A549 (cell line): ENCODE data around the gene CCDC78. TPM values are rescaled to one million over a fixed set of nuclear protein-coding genes. Genes with fewer than 3 reads are reported as not detected.
"Not testable (repeated sequence)": the region's sequence is repeated elsewhere in the genome, so short reads cannot be mapped to it uniquely, and the experiment has no call there.

Source experiments
- ATAC-seq, 2 experiments: fragments of 200-7000 bp in 1 of 2; fragments of >200 bp in 1 of 2; cut with Nextera tagmentation in 1 of 2; cut with Tn5 transposase in 1 of 2; 3 replicates each; pipeline versions ENCODE4 v1.8.0 to v1.9.1; 2018 to 2020; ENCODE audit warnings: mild to moderate bottlenecking in 1 of 2, moderate library complexity in 1 of 2
- CTCF ChIA-PET: fragments of 300-600 bp; sonication (Branson Sonifier 250); formaldehyde crosslinking; extraction: SDS; loops from one replicate; lab custom pipeline; 2021; ENCODE audit warnings: antibody characterized with exemption, inconsistent platforms; lab: Yijun Ruan, JAX
- POLR2A ChIA-PET: fragments of 350-600 bp; formaldehyde crosslinking; extraction: SDS; loops from one replicate; lab custom pipeline; 2021; ENCODE audit warnings: antibody characterized with exemption, inconsistent platforms; lab: Yijun Ruan, JAX
- DNase-seq, 2 experiments: peaks; one replicate each; pipeline versions ENCODE4 v3.0.0 to v3.0.0-alpha.2; 2011 to 2016; ENCODE audit warnings: low read depth in 1 of 2, low spot score in 1 of 2
- FAIRE-seq: peaks from 2 replicates; lab custom pipeline; 2011; peaks lifted over from hg19 to GRCh38; lab: Jason Lieb, UNC
- H3K27ac ChIP-seq, 2 experiments: fragments of >200 bp; sonication (Bioruptor Twin); formaldehyde crosslinking; 3 replicates each; pipeline ENCODE4 v1.5.1; 2016 to 2017
- H3K4me1 ChIP-seq: fragments of >200 bp; sonication (Bioruptor Twin); formaldehyde crosslinking; 3 replicates; pipeline ENCODE4 v1.6.1; 2016
- H3K4me2 ChIP-seq: fragments of >200 bp; sonication (Bioruptor Twin); formaldehyde crosslinking; 3 replicates; pipeline ENCODE4 v1.6.1; 2016
- H3K4me3 ChIP-seq: fragments of >200 bp; sonication (Bioruptor Twin); formaldehyde crosslinking; 3 replicates; pipeline ENCODE4 v1.5.1; 2016
- H3K9me3 ChIP-seq: fragments of >200 bp; sonication (Bioruptor Twin); formaldehyde crosslinking; 3 replicates; pipeline ENCODE4 v1.6.1; 2016
- ATOH8 ChIP-seq: fragments of 250-450 bp; sonication (Bioruptor Pico); IDR thresholded peaks from 2 replicates; pipeline ENCODE4 v1.5.0; 2020; ENCODE audit warnings: low read depth, mild to moderate bottlenecking, moderate library complexity
- CBX2 ChIP-seq: fragments of 200-600 bp; sonication (generic); IDR thresholded peaks from 2 replicates; pipeline ENCODE4 v1.6.1; 2016; ENCODE audit warnings: low read depth, mild to moderate bottlenecking, borderline replicate concordance
- CEBPB ChIP-seq, 2 experiments: fragments of >200 bp in 1 of 2; sonication (Bioruptor Twin) in 1 of 2; formaldehyde crosslinking in 1 of 2; IDR thresholded peaks; 2 replicates each; pipeline ENCODE4 v1.6.1; 2012 to 2016
- EHF ChIP-seq: fragments of 250-450 bp; sonication (Bioruptor Pico); IDR thresholded peaks from 2 replicates; pipeline ENCODE4 v1.5.0; 2020; ENCODE audit warnings: mild to moderate bottlenecking
- EP300 ChIP-seq, 2 experiments: fragments of >200 bp; sonication (Bioruptor Twin); formaldehyde crosslinking; IDR thresholded peaks; 2 replicates in 1 of 2; 3 replicates in 1 of 2; pipeline ENCODE4 v1.6.1; 2016 to 2017
- FOSL2 ChIP-seq, 2 experiments: fragments of 450-650 bp in 1 of 2; fragments of >200 bp in 1 of 2; sonication (Bioruptor Twin) in 1 of 2; formaldehyde crosslinking; IDR thresholded peaks; 2 replicates each; pipeline versions ENCODE4 v1.5.0 to v1.6.1; 2016 to 2020; ENCODE audit warnings: mild to moderate bottlenecking in 1 of 2, moderate library complexity in 1 of 2
- GATA3 ChIP-seq: IDR thresholded peaks from 2 replicates; pipeline ENCODE4 v1.6.1; 2012; ENCODE audit warnings: borderline replicate concordance
- HDAC2 ChIP-seq: fragments of 200-600 bp; sonication (generic); IDR thresholded peaks from 2 replicates; pipeline ENCODE4 v1.6.1; 2016
- HEYL ChIP-seq: fragments of 250-450 bp; sonication (Bioruptor Pico); IDR thresholded peaks from 2 replicates; pipeline ENCODE4 v1.8.0; 2021; ENCODE audit warnings: mild to moderate bottlenecking, moderate library complexity
- HOXA7 ChIP-seq: fragments of 250-450 bp; sonication (Bioruptor Pico); IDR thresholded peaks from 2 replicates; pipeline ENCODE4 v1.5.0; 2020; ENCODE audit warnings: mild to moderate bottlenecking, moderate library complexity
- HOXB5 ChIP-seq: fragments of 250-450 bp; sonication (Bioruptor Pico); IDR thresholded peaks from 2 replicates; pipeline ENCODE4 v1.5.0; 2020; ENCODE audit warnings: mild to moderate bottlenecking, moderate library complexity
- JUN ChIP-seq, 2 experiments: fragments of >200 bp; sonication (Bioruptor Twin); formaldehyde crosslinking; IDR thresholded peaks; 2 replicates in 1 of 2; 3 replicates in 1 of 2; pipeline ENCODE4 v1.6.1; 2016 to 2017
- JUNB ChIP-seq: fragments of >200 bp; sonication (Bioruptor Twin); formaldehyde crosslinking; IDR thresholded peaks from 2 replicates; pipeline ENCODE4 v1.6.1; 2016
- MAFK ChIP-seq: fragments of 450-650 bp; IDR thresholded peaks from 2 replicates; pipeline ENCODE4 v1.6.1; 2014; ENCODE audit not compliant: partially characterized antibody
- MAZ ChIP-seq: fragments of 150-350 bp; IDR thresholded peaks from 2 replicates; pipeline ENCODE4 v1.6.1; 2014; ENCODE audit warnings: antibody characterized with exemption, low read depth, low read length, borderline replicate concordance
- PHF8 ChIP-seq: fragments of 200-600 bp; sonication (generic); IDR thresholded peaks from 2 replicates; pipeline ENCODE4 v1.6.1; 2016; ENCODE audit warnings: low read depth, mild to moderate bottlenecking, antibody characterized with exemption, moderate library complexity, borderline replicate concordance
- RAD21 ChIP-seq, 2 experiments: fragments of >200 bp in 1 of 2; sonication (Bioruptor Twin) in 1 of 2; formaldehyde crosslinking in 1 of 2; IDR thresholded peaks in 1 of 2; conservative IDR thresholded peaks in 1 of 2; 2 replicates in 1 of 2; 3 replicates in 1 of 2; pipeline ENCODE4 v1.6.1; 2012 to 2018; ENCODE audit warnings: inconsistent platforms in 1 of 2
- RCOR1 ChIP-seq: fragments of 150-350 bp; IDR thresholded peaks from 2 replicates; pipeline ENCODE4 v1.6.1; 2014; ENCODE audit warnings: antibody characterized with exemption, low read length, low read depth
- RFX5 ChIP-seq: fragments of 450-650 bp; IDR thresholded peaks from 2 replicates; pipeline ENCODE4 v1.7.1; 2014; ENCODE audit warnings: antibody characterized with exemption, mild to moderate bottlenecking, moderate library complexity
- SMC3 ChIP-seq: fragments of >200 bp; sonication (Bioruptor Twin); formaldehyde crosslinking; IDR thresholded peaks from 3 replicates; pipeline ENCODE4 v1.6.1; 2018; ENCODE audit warnings: inconsistent platforms
- TFCP2L1 ChIP-seq: fragments of 250-450 bp; sonication (Bioruptor Pico); IDR thresholded peaks from 2 replicates; pipeline ENCODE4 v1.5.0; 2021; ENCODE audit warnings: mild to moderate bottlenecking
- TP53 ChIP-seq: fragments of 250-450 bp; sonication (Bioruptor Pico); IDR thresholded peaks from 2 replicates; pipeline ENCODE4 v1.5.0; 2021; ENCODE audit warnings: mild to moderate bottlenecking, moderate library complexity
- ZNF302 ChIP-seq: fragments of 250-450 bp; sonication (Bioruptor Pico); IDR thresholded peaks from 2 replicates; pipeline ENCODE4 v1.9.0; 2021; ENCODE audit warnings: inconsistent platforms, mild to moderate bottlenecking, moderate library complexity
- WGBS: methylation state at CpG from one replicate; pipeline ENCODE4 v1.1.6; 2017; ENCODE audit errors: missing lambda C conversion rate; 5-methylcytosine and 5-hydroxymethylcytosine counted together
- polyA plus RNA-seq, 4 experiments: library from polyadenylated mRNA; depleted of rRNA in 3 of 4; stranded (reverse); fragments of >200 nt; fragmentation: RNase III in 1 of 4; extraction: RNeasy Plus Mini Kit Qiagen cat#74134 plus additional on column Dnase treatment in 1 of 4; gene quantifications; 2 replicates in 3 of 4; 3 replicates in 1 of 4; pipeline ENCODE4 v1.2.3, GENCODE V29; 2011 to 2017
- TF ChIP-seq, protein P1 (sequence below): fragments of >200 bp; sonication (Bioruptor Twin); formaldehyde crosslinking; IDR thresholded peaks from 3 replicates; pipeline ENCODE4 v1.5.1; 2016
- TF ChIP-seq, protein P2 (sequence below): IDR thresholded peaks from 2 replicates; pipeline ENCODE4 v1.6.1; 2012
- TF ChIP-seq, protein P3 (sequence below): IDR thresholded peaks from 2 replicates; pipeline ENCODE4 v1.6.1; 2012; ENCODE audit warnings: low read depth, borderline replicate concordance
- TF ChIP-seq, protein P4 (sequence below): IDR thresholded peaks from 2 replicates; pipeline ENCODE4 v1.6.1; 2012
- TF ChIP-seq, protein P5 (sequence below): fragments of >200 bp; sonication (Bioruptor Twin); formaldehyde crosslinking; IDR thresholded peaks from 2 replicates; pipeline ENCODE4 v1.6.1; 2016

The CCDC78 gene
- polyA plus RNA-seq, 2 of the 4 experiments (the other 2 are of a cell fraction) = 1.1 to 4.7 TPM

DNA sequence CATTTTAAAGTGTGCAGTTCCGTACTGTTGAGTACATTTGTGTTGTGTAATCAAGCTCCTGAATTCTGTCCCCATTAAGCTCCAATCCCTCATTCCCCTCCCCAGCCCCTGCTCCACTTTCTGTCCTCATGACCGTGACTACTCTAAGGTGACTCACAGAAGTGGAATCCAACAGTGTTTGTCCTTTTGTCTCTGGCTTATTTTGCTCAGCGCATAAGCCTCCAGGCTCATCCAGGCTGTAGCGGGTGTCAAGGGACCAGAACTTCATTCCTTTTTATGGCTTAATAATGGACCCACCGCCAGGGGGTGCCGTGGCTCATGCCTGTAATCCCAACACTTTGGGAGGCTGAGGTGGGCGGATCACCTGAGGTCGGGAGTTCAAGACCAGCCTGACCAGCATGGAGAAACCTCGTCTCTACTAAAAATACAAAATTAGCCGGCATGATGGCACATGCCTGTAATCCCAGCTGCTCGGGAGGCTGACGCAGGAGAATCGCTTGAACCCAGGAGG, 13.4 kb downstream of the CCDC78 start:
- peak; percentile 37 to 67 for ATAC-seq
- Histone ChIP-seq H3K4me3 (peak overlapping the region; percentile 16; the same call in 1 of the 3 replicates), H3K4me1 (peaks cover 66% of the 10 kb centered on the region), H3K27ac (peak overlapping the region; percentile 86 to 99), H3K4me2 (peak overlapping the region; percentile 70)
- WGBS = 9% methylated on average over 12 of the region's 13 CpGs
- not testable (repeated sequence) for H3K9me3 ChIP-seq
- ChIA-PET POLR2A (interaction anchor here (1.0 to 2.1 kb wide), 4 partner anchors 8 to 15 kb away, joined by 3 to 33 read pairs (median 4); partner anchors contain the start of genes ANTKMT and CCDC78), CTCF (interaction anchor here (0.7 to 25.1 kb wide), 22 partner anchors 10 to 386 kb away, joined by 3 to 656 read pairs (median 6); partner anchors contain the start of genes ANTKMT, CCDC78, CHTF18 and CIAO3)
- peak; percentile 99 for FAIRE-seq
- TF ChIP-seq, protein P1, sequence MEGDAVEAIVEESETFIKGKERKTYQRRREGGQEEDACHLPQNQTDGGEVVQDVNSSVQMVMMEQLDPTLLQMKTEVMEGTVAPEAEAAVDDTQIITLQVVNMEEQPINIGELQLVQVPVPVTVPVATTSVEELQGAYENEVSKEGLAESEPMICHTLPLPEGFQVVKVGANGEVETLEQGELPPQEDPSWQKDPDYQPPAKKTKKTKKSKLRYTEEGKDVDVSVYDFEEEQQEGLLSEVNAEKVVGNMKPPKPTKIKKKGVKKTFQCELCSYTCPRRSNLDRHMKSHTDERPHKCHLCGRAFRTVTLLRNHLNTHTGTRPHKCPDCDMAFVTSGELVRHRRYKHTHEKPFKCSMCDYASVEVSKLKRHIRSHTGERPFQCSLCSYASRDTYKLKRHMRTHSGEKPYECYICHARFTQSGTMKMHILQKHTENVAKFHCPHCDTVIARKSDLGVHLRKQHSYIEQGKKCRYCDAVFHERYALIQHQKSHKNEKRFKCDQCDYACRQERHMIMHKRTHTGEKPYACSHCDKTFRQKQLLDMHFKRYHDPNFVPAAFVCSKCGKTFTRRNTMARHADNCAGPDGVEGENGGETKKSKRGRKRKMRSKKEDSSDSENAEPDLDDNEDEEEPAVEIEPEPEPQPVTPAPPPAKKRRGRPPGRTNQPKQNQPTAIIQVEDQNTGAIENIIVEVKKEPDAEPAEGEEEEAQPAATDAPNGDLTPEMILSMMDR = peak; percentile 68
- TF ChIP-seq RFX5 (0 out of 2 replicates have a peak, but pooled peaks have one; percentile 4), FOSL2 (IDR thresholded peaks at IDR 0.05) (peak; percentile 85), FOSL2 (CRISPR knock-in tag; IDR thresholded peaks at IDR 0.05) (peak; percentile 98), JUN (IDR thresholded peaks at IDR 0.05) (peak; percentile 46 to 69; a peak in 2 of 5 replicates), RAD21 (conservative IDR thresholded peaks at IDR 0.05 in 1 of 2, IDR thresholded peaks at IDR 0.05 in 1 of 2) (peak; percentile 46 to 52; a peak in 4 of 5 replicates), ATOH8 (peak; percentile 57; the same call in 1 of the 2 replicates), JUNB (peak; percentile 83), EP300 (IDR thresholded peaks at IDR 0.05) (peak in 1 of 2 experiments; percentile 31; a peak in 1 of 5 replicates), SMC3 (peak; percentile 45; the same call in 2 of the 3 replicates), GATA3 (peak; percentile 65; the same call in 1 of the 2 replicates), CEBPB (IDR thresholded peaks at IDR 0.05) (peak; percentile 89 to 91), HOXB5 (CRISPR knock-in tag) (0 out of 2 replicates have a peak, but pooled peaks have one; percentile 36)
- TF ChIP-seq, protein P2, sequence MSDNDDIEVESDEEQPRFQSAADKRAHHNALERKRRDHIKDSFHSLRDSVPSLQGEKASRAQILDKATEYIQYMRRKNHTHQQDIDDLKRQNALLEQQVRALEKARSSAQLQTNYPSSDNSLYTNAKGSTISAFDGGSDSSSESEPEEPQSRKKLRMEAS = peak; percentile 80
- DNase-seq = peak; percentile 95 to 99

DNA sequence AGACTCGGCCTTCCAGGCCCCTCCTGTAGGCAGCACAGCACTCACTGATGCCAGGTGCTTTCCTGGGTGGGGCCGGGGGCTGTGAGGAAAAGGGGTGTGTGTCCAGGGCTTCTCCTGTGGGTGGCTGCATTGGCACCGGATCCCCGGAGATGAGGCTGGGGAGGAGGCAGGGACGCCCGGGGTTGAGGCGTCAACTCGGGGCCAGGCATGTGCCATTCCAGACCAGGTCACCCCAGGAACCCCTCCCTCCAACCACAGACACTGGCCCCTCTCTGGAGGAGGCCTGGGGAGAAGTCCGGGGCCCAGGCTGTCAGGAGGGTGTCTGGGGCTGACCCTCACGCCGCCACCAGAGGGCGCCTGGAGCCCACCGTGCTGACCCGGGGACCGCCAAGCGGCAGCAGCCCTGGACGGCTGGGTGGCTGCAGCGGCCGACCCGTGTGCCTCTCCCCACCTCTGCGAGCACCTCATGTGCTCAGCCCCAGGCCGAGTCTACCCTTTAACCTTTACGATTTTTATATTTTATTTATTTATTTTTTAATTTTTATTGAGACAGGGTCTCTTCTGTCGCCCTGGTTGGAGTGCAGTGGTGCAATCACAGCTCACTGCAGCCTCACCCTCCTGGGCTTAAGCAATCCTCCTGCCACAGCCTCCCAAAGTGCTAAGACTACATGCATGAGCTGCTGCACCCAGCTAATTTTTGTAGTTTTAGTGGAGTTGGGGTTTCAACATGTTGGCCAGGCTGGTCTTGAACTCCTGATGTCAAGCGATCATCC, 14.5 kb downstream of the CCDC78 start:
- CTCF ChIA-PET = interaction anchor here (0.5 to 25.1 kb wide), 27 partner anchors 9 to 387 kb away, joined by 3 to 656 read pairs (median 6); partner anchors contain the start of genes ANTKMT, CCDC78, CHTF18 and CIAO3
- H3K9me3 ChIP-seq = no peaks in the 10 kb centered on the region
- H3K4me2 ChIP-seq = peak overlapping the region; percentile 70
- DNase-seq = peak in 1 of 2 experiments; percentile 81
- ATAC-seq = peak; percentile 10 to 63; a peak in 4 of 6 replicates
- H3K27ac ChIP-seq = peak overlapping the region; percentile 86 to 99
- no peak for FAIRE-seq
- H3K4me3 ChIP-seq = no peak overlapping the region
- WGBS = 7% methylated on average over 25 of the region's 25 CpGs
- POLR2A ChIA-PET = interaction anchor here (1.0 to 2.1 kb wide), 4 partner anchors 9 to 16 kb away, joined by 3 to 33 read pairs (median 4); partner anchors contain the start of genes ANTKMT and CCDC78
- H3K4me1 ChIP-seq = peaks cover 62% of the 10 kb centered on the region
- TF ChIP-seq TP53 (CRISPR knock-in tag) (no peak), HOXA7 (CRISPR knock-in tag) (no peak), MAZ (0 out of 2 replicates have a peak, but pooled peaks have one; percentile 48), HEYL (no peak), ZNF302 (CRISPR knock-in tag) (no peak), RCOR1 (no peak), MAFK (no peak), TFCP2L1 (CRISPR knock-in tag) (no peak), EHF (CRISPR knock-in tag) (no peak), PHF8 (no peak), CEBPB (IDR thresholded peaks at IDR 0.05) (no peak), HDAC2 (no peak), RFX5 (no peak), CBX2 (no peak)
- TF ChIP-seq, protein P3, sequence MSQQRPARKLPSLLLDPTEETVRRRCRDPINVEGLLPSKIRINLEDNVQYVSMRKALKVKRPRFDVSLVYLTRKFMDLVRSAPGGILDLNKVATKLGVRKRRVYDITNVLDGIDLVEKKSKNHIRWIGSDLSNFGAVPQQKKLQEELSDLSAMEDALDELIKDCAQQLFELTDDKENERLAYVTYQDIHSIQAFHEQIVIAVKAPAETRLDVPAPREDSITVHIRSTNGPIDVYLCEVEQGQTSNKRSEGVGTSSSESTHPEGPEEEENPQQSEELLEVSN = no peak; the same call in 1 of the 2 replicates
- TF ChIP-seq, protein P4, sequence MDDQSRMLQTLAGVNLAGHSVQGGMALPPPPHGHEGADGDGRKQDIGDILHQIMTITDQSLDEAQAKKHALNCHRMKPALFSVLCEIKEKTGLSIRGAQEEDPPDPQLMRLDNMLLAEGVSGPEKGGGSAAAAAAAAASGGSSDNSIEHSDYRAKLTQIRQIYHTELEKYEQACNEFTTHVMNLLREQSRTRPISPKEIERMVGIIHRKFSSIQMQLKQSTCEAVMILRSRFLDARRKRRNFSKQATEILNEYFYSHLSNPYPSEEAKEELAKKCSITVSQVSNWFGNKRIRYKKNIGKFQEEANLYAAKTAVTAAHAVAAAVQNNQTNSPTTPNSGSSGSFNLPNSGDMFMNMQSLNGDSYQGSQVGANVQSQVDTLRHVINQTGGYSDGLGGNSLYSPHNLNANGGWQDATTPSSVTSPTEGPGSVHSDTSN = no peak
- TF ChIP-seq, protein P2 = peak; percentile 57
- TF ChIP-seq, protein P5, sequence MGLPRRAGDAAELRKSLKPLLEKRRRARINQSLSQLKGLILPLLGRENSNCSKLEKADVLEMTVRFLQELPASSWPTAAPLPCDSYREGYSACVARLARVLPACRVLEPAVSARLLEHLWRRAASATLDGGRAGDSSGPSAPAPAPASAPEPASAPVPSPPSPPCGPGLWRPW = no peak
